ENCODE data around the gene EIF2B4. TPM values are rescaled to one million over a fixed set of nuclear protein-coding genes. Genes with fewer than 3 reads are reported as not detected.
"Not testable (repeated sequence)": the region's sequence is repeated elsewhere in the genome, so short reads cannot be mapped to it uniquely, and the experiment has no call there.

Gene EIF2B4
- polyA plus RNA-seq, 4 donors, result 48.2 to 54.5 (median 52.9) TPM

DNA sequence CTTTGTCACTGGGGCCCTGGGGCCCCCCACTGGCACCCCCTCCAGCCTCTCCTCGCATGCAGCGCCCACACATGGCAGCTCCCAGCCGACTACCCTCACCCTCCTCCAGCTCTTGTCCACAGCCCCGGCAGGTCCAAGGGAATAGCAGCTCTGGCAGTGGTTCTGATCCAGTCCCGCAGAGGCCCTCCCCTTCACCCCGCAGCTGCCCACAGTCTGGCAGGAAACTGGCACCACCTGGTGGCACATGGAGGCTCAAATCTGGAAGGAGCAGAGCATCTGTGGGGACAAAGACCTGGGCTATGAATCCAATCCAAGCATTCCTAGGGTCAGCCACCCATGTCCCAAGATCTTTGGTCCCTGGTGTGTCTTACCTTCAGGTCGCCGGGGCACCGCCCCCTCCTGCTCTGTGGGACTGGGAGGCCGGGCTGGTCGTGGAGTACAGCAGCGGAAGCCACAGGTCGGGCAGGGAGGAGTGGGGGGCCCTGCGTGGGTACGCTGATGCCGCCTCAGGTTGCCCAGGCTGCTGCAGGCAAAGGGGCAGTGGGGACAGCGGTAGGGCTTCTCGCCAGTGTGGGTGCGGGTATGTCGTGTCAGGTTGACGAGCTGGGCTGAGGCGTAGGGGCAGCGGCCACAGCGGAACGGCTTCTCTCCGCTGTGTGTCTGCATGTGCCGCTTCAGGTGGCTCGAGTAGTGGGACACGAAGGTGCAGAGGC, 8.1 kb upstream of the EIF2B4 start:
- DNase-seq (ENCODE audit: low read depth in 4 of 4, low spot score in 3 of 4), result peak in 1 of 4 donors; percentile 26

DNA sequence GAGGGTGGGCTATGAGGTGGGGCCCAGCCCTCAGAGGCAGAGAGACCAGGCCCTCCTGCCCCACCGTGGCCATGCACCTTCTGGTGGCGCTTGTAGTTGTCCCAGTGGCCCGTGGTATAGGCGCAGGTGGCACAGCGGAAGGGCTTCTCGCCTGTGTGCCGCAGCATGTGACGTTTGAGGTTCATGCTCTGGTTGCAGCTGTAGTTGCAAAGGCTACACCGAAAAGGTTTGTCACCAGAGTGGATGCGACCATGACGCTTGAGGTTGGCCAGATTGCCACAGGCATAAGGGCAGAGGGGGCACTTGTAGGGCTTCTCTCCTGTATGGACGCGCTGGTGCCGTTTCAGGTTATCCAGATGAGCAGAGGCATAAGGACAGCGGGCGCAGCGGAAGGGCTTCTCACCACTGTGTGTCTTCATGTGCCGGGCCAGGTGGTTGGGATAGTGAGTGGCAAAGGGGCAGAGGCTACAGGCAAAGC, 7.5 kb upstream of the EIF2B4 start:
- DNase-seq (ENCODE audit: low read depth in 4 of 4, low spot score in 3 of 4), result no peak

DNA sequence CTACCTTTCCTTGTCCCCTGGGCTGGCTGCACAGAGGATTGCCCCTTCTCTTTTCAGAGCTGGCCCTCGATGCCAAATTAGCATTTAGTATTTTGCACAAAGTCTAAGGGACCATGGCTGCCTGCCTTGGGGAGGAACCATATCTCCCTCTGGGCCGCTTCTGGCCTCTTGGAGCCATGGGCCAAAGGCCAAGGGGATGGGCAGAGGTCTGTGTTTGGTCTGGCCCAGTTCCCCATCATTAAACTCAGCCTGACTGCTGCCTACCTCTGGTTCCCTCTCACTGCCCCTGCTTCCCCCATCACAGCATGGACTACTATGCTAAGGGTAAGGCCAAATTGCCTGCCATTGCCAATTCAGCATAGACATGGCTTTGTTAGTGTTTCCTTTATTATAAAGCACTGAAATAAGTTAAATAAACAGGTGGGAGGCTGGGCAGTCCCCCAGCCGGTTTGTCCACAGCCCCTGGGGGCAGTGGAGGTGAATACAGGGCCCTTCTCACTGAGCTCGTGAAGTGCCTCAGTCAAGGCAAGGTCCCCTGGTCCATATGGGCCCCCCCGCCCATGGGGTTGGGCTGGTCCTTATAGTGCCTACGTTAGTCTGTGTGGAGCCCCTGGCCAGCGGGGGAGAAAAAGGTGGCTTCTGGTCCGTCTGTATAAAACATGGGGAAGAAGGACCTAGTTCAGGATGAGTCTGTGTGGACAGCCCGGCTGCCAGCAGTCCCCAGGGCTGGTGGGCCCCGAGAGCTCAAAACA, 6.9 kb upstream of the EIF2B4 start:
- no peak for DNase-seq (ENCODE audit: low read depth in 4 of 4, low spot score in 3 of 4)

DNA sequence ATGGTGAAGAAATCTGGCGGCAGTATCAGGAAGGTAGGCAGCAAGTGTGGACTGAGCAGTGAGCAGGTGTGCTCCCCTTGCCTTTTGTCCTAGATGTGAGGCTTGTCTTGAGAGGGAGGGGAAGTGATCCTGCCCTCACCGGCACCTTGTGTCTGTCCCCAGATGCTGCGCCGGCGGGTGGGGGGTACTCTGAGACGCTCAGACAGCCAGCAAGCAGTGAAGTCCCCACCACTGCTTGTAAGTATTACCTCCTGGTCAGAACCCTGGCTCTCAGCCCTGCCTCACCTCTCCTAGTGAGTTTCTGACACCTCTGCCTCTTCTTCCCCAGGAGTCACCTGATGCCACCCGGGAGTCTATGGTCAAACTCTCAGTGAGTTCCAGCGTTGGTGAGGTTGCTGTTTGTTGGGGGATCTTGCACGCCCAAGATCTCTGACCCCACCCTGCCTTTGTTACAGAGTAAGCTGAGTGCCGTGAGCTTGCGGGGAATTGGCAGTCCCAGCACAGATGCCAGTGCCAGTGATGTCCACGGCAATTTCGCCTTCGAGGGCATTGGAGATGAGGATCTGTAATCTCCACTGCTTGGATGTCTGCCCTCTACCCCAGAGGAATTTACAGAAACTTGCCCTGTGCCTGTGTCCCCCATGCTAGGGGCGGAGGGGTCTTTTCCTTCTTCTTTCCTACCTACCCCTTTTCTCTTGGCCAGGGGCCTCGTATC, 6.2 kb upstream of the EIF2B4 start:
- DNase-seq (ENCODE audit: low read depth in 4 of 4, low spot score in 3 of 4), result no peak

DNA sequence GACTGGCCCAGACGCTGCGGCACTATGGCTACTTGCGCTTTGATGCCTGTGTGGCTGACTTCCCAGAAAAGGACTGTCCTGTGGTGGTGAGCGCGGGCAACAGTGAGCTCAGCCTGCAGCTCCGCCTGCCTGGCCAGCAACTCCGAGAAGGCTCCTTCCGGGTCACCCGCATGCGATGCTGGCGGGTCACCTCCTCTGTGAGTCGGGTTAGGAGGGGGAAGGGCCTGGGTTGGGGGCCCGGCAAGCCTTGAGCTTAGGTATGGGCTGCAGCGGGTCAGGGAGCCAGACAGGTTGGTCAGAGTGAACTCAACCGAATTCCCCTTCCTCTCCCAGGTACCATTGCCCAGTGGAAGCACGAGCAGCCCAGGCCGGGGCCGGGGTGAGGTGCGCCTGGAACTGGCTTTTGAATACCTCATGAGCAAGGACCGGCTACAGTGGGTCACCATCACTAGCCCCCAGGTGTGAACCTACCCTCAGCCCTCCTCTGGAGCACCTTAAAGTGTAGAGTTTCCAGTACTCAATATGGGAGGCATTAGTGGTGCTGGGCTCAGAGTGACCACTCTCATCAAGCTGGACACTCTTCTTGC, 5.5 kb upstream of the EIF2B4 start:
- DNase-seq (ENCODE audit: low read depth in 4 of 4, low spot score in 3 of 4), result no peak

DNA sequence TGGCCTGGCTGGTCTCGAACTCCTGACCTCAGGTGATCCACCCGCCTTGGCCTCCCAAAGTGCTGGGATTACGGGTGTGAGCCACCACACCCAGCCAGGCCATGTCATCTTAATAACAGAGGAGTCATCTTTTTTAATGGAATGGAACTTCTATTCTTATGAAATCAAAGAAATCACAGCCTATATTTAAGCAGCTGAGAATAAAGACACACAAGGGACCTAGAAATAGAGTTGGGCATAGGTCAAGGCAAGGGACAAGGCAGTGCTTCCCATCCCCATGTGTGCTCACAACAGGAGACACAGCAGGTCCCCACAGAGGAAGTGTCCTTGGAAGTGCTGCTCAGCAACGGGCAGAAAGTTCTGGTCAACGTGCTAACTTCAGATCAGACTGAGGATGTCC, 3.4 kb upstream of the EIF2B4 start:
- DNase-seq (ENCODE audit: low read depth in 4 of 4, low spot score in 3 of 4), result no peak

DNA sequence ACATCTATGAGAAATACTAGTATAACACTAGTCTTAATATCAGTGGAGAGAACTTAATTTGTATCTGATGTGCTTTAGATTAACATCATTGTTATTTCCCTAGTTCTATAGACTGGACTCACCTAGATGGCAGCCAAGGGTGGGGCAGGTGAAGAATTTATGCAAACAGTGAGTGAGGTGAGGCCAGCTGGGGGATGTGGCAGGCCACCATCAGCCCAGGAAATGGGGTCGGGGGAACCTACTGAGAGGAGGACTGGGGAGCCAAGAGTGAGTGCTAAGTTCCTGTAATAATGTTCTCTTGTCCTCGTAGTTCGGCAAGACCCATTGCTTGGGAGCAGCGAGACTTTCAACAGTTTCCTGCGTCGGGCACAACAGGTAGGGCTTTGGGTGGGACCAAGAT, 2.8 kb upstream of the EIF2B4 start:
- no peak for DNase-seq (ENCODE audit: low read depth in 4 of 4, low spot score in 3 of 4)

DNA sequence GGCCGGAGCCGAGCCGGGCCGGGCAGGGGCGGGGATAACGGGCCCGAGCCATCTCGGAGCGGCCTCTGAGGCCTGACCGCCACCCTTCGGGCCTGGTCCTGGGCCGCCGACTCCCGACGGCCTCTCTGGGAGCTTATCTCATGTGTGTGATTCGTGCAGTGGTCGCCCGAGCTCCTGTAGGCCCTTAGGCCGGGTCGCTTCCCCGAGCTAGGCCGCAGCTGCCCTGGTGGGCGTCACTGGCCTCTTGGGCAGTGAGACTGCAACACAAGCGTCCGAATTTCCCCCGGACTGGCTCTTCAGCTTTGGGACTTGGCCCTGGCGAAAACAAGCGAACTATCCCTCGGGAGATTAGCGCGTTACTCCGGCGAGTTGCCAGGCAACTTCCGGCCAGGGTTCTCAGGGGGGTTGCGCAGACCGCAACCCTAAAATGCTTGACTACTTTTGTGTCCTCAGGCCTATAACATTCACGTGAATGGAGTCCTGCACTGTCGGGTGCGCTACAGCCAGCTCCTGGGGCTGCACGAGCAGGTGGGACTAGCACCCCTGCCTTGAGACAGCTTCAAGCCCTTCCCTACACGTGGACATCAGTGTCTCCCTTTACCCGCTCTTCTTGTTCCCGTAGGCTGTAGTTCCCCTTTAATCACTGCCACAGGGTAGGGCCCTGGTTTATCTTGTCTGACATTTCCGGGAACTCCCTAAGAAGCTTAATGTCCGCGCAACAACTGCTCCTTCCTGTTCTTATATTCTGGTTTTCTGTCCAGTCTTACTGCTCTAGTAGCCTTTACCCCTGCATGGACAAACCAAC, 880 bp upstream of the EIF2B4 start:
- DNase-seq (ENCODE audit: low read depth in 4 of 4, low spot score in 3 of 4), result peak in 1 of 4 donors; percentile 8

DNA sequence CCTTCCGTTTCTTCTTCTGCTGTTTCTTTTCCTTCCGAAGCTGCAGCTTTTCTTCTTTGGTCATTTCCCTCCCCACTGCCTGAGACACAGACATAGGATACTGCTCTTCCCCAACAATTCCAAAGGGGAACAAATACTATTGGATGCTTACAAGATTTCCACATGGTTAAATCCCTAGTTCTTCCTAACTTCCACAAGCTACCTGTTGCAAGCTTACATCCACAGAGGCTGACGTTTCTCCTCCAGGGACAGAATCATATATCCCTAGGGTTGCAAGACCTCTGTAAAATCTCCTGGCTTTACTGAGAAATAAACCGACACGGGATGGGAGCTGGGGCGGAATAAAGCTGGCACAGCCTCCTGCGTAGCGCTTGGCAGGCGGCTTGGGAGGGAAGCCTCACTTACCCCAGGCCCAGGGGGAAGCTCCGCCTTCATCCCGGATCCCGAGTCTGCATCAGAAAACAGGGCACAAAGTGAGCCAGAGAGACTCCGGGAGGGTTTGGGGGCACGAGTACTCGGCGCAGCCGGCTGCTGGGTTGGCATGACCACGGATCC, 590 bp downstream of the EIF2B4 start:
- DNase-seq (ENCODE audit: low read depth in 4 of 4, low spot score in 3 of 4), result no peak

DNA sequence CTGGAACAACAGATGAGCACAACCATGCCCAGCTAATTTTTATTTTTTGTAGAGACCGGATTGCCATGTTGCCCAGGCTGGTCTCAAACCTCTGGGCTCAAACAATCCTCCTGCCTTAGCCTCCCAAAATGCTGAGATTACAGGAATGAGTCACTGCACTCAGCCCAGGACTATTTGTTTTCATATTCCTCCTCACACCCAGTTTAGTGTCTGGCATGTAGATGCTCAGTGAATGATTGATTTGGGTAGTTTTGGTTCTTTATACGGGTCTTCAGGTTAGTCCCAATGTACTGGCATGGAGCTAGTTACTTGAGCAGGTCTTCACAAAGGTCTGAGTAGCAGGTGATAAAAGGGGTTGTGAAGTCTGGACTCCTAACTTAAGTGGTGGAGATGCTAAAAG, 6.2 kb downstream of the EIF2B4 start:
- no peak for DNase-seq (ENCODE audit: low read depth in 4 of 4, low spot score in 3 of 4)

DNA sequence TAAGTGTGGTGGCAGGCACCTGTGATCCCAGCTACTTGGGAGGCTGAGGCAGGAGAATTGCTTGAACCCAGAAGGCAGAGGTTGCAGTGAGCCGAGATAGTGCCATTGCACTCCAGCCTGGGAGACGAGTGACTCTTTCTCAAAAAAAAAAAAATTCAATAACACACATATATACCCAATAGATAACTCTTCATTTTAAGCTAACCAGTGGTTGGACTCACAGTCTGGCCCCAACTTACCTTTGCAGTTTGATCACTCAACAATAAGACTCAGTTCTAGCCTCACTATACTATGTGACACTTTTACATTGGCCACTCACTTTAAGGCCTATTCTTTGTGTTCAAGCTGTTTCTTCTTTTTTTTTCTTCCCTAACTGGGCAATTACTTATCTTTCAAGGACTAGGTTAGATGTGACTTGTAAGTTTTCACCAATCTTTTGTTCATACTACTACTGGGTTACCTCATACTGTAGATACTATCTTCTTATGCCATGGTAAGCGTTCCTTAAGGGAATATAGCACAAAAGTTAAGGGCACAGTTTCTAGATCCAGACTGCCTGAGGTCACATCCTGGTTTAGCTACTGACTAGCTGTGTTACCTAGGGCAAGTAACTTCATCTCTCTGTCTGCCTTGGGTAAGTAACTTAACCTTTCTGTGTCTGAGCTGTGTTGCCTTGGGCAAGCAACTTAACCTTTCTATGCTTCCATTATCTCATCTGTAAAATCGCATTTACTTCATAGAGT, 7.3 kb downstream of the EIF2B4 start:
- DNase-seq (ENCODE audit: low read depth in 4 of 4, low spot score in 3 of 4), result no peak

DNA sequence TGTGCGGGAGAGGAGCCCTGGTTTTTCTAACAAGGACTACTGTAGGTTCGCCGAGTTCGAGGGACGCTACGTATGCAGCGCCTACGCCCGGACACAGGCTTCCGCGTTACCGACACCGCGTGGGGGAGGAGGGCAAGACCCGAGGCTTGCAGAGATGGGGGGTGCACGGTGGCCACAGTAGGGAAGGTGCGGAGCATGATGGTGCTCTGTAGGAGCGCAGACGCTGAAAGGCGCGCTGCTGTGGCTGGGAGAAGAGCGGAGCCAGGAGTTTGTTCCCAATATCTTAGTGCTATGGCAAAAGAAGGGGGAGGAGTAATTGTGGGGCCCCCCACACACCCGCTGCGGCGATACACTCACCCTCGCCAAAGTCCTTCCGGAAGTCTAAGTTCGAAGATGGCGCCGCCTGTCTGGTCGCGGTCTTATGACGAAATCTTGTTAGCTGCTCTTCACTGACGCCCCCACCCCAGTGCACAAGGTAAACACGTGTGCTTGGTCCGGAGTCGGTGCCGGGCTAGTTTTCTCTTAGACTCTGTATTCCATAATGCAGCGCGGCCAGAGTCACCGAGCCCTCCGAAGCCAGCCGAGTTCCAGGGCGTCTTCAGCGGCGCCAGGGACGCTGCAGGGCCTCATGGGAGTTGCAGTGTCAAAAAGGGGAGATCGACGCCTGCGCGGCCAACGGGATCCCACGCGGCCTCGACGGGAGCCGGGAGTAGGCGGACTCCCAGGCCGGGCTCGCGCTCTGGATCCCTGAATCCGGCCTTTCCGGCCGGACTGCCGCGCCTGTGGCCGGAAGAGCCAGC, 13.6 kb downstream of the EIF2B4 start, which contains the start of gene GTF3C2:
TSS of gene GTF3C2 (minus strand) at position 383 of the 800 bp plus-strand sequence. CDS start 13,210 bp downstream, outside the sequence.
- DNase-seq (ENCODE audit: low read depth in 4 of 4, low spot score in 3 of 4), result peak; percentile 94 to 97 (median 96)

DNA sequence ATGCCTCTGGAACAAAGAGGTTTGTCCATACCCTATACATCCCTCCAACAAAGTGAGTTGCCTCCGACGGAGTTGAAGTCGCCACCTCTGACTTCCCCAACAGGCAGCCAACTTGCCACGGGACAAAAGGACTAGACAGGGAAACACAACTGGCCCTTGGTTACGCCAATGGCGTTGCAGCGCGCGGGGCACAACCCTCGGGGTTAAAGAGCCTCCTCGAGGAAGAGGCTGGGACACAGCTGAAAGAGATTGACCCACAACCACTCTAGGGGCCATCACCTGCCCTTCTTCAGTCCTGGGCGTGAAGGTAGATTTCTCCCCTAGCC, 14.1 kb downstream of the EIF2B4 start:
- peak in 1 of 4 donors; percentile 28 for DNase-seq (ENCODE audit: low read depth in 4 of 4, low spot score in 3 of 4)

DNA sequence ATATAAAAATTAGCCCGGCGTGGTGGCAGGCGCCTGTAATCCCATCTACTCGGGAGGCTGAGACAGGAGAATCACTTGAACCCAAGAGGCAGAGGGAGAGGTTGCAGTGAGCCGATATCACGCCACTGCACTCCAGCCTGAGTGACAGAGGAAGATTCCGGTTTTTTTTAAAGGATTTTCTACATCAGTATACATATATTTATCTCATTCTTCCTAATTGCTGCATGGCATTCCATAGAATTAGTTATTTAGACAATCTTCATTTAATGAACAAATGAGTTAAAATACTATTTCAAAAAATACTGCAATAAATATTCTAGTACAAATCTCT, 15.6 kb downstream of the EIF2B4 start:
- DNase-seq (ENCODE audit: low read depth in 4 of 4, low spot score in 3 of 4), result no peak

DNA sequence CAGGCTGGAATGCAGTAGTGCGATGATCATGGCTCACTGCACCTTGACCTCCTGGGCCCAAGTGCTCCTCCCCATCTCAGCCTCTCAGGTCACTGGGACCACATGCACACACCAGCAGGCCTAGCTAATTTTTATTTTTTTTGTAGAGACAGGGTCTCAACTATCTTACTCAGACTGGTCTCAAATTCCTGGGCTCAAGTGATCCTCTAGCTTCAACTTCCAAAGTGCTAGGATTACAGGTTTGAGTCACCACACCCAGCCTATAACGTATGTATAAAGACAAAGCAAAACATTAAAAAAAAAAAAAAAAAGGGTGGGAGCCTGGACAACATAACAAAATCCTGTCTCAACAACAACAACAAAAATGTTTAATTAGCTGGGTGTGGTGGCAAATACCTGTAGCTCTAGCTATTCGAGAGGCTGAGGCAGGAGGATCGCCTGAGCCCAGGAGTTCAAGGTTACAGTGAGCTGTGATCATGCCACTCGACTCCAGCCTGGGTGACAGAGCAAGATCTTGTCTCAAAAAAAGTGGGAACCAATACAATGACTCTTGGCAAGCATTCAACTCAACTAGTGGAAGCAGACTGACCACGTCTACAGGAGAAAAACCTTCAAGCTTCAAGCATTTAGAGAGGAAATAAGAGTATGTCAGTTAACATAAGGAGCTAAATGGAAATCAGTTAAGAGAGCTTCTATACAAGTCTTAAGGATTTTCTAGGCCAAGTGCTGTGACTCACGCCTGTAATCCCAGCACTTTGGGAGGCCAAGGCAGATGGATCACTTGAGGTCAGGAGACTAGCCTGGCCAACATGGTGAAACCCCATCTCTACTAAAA, 16.2 kb downstream of the EIF2B4 start:
- DNase-seq (ENCODE audit: low read depth in 4 of 4, low spot score in 3 of 4), result no peak

DNA sequence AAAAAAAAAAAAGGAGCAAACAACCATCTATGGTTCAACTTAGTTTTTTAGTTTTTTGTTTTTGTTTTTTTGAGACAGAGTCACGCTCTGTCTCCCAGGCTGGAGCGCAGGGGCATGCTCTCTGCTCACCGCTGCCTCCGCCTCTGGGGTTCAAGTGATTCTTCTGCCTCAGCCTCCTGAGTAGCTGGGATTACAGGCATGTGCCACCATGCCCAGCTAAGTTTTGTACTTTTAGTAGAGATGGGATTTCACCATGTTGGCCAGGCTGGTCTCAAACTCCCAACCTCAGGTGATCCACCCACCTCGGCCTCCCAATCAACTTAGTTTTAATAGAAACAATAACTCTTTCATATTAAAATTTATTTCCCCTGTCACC, 16.8 kb downstream of the EIF2B4 start:
- not testable (repeated sequence) for DNase-seq (ENCODE audit: low read depth in 4 of 4, low spot score in 3 of 4)

DNA sequence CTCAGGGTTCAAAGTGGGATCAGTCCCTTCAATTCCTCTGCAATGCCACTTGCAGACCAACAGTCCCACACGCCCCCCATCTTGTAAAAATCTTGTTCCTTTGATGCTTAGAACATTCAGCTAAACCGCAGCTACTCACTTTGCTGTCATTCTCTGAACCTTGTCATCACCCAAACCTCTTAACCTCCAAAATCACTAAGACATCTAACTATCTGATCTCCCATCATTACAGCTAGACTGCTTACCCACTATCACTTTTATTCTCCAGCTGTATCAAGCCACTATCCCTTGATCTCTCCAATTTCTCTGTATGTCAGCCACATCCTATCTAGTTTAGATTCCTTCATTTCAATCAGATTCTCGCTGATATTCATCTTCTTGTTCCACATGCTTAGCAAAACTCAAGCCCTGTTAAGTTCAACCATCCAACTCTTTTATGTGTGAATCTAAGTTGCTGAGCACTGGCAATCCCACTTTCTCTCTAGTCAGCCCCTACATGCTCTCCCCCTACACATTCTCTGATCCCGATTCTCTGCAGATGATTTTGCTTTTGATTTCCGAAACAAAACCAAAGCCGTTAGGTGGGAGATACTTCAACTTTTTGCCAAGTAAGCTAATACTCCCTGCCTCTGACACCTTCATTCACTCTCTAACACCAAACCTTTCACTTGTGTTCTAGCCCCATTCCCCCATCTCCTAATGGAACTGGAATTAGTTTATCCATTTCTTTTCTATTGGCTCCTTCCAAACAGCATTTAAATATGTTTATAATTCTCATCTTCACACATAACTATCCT, 18.1 kb downstream of the EIF2B4 start:
- DNase-seq (ENCODE audit: low read depth in 4 of 4, low spot score in 3 of 4), result no peak

Measured in right renal pelvis (tissue), 4 donors.